Stimulated activated CD4-positive, alpha-beta T cell treated with anti-CD3 and anti-CD28 coated beads, Interleukin-4, amount 100 ng/mL, for 48 hours (primary cell): ENCODE data around the gene SLC24A5.

Experiments
- DNase-seq, 2 donors: peaks; one replicate each; pipeline ENCODE4 v3.0.0-alpha.2; 2020; ENCODE audit warnings: low read depth in 2 of 2

The SLC24A5 gene

DNA sequence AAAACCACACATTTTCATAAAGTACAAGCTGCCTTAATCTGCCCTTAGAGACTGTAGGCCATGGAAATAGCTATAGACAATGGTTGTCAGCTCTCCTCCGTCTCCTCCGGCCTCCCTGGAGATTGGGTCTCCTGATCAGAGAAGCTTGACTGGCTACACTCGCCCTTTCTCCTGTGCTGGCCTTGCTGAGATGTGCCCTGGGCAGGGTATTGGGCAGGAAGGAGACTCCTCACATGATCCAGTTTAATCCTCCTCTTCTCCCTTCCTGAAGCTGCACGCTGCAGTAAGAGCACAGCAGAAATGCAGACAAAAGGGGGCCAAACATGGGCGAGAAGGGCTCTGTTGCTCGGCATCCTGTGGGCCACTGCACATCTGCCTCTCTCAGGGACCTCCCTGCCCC lies at the start of gene SLC24A5:
TSS of gene SLC24A5 (plus strand) at position 246 of the 400 bp plus-strand sequence. CDS start at position 301, 55 bp downstream.
- DNase-seq = no peak

DNA sequence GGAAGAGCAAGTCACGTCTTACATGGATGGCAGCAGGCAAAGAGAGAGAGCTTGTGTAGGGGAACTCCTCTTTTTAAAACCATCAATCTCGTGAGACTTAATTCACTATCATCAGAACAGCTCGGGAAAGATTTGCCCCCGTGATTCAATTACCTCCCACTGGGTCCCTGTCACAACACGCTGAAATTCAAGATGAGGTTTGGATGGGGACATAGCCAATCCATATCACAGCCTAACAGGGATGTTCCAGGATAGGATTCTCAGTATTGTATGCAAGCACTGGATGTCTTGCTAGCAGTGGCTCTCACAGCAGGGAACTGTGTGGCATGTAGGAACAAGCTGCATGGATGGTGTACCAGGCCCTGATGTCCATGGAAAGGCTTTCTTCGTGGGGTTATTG lies 47.8 kb upstream of the SLC24A5 start:
- DNase-seq = no peak

DNA sequence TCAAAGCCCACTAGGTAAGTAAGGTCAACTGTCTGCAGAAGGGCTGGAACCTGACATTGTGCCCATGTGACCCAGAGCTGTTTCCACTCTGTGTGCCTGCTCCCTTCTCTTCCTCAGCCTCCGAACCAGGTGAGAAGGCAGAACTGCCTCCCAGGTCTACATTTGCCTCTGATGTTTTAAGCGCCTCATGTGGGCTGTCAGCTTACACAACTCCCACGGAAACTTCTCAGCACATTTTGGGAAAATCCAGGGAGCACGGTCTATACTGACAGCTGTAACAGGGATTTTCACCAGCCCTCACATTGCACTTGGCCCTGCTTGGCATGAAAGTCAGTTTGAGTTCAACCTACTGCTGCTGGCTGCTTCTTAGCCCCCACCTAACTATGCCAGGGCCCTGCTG lies 46.9 kb upstream of the SLC24A5 start:
- no peak for DNase-seq

DNA sequence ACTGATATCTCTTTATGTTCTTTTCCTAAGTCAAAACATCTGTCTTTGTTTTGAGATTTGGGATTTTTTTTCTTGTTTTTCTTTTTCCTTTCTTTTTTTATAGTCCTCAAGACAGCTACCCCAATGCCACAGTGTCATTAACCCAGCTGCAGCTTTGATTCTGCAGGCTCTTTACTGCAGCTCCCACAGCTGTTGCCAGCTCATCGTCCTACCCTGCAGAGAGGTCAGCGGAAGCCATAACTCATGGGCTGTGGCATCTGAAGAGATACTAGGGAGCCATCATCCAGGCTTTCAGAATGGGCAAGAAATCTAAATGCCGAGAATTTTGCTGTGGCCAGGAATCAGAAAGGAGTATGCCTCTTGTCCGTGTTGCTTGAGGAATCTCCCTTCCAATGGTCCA lies 44.3 kb upstream of the SLC24A5 start:
- DNase-seq = no peak

DNA sequence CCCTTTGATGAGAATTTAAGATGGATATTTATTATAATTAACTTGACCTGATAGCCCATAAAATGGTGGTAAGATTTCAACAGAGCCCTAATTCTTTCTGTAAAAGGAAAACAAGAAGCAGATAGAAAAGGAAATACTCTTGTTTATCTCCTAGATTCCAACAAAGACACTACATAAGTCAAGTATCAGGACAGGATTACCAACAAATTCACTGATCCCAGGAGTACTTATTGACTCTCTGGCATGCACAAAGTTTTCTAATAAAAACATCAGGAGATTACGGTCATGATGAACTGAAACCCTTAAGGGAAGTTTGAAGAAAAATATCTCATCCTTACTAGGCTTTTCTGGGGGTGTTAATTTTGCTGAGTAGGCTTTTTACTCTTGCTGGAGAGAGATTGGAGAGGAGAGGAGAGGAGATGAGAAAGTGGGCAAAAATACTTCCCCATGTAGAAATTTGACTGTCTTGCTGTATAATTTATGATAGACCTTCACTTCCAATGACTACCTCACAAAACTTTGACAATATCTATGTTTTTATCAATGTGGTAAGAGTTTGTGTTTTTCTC lies 43.1 kb upstream of the SLC24A5 start:
- DNase-seq = no peak

DNA sequence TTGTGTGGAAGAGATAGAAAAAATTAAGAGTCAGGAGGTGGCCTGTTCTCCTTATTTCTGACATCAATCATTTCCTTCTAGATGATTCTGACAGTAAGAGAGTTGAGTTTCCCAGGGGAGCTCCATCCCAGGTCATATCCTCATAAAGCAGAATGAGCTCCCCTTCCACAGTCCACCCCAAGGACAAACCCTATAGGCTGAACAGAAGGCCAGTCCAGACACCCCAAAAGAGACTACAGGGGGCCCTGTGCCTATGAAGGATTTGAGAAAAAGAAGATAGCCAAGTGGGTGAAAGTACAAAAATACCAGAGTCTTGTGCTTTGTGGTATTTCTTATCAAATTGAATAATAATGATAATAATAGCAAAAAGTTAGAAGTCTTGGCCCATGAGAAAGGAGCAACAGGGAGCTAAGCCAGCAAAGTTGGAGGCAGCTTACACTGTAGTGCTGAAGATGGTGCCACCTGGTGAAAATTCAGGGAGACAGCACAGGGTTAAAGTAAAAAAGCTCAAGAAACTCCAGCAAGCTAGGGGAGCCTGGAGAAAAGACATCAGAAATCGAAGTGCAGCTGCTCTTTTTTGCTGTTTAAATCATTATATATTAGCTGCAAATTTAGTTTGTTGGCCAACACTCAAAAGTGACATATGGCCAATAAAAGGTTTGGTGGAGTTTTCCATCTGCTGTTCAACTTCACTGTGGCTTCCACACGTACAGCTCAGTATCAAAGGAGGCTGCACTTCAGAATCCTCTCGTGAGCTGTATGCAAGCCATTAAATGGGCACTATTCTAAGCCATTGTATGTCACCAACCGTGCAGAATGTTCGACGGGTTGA lies 35.8 kb upstream of the SLC24A5 start:
- no peak for DNase-seq

DNA sequence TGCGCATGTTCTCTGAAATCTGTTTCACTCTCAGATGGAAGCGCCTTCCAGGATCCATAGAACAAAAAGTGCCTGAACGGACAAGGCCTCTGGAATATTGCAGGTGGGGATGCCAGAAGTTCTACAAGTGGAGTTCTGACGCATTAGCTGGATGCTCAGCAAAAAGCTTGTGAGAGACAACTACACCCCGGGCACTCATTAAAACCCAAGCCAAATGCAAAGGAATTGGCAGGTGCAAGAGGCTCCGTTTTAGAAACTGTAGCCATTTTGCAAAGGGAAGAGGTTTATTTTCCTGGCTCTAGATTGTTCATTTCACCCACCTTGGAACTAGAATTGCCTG lies 35.2 kb upstream of the SLC24A5 start:
- DNase-seq = no peak

DNA sequence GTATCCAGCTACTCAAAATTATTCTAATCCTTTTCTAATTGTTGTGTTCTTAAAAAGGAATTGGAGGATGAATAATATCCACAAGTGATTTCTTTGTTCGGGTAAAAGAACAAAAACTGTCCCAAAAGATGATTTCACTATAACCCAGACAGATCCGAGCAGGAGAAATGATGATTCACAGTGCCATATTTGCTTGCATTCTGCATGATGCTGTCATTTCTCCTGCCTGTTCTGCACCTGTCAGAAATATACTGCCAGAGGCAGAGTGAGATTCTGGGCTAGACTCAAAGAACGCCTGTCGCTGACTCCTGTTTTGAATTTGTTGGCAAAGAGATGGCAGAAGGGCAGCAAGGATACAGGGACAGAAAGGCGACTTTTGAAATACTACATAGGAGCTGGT lies 34.7 kb upstream of the SLC24A5 start:
- no peak for DNase-seq

DNA sequence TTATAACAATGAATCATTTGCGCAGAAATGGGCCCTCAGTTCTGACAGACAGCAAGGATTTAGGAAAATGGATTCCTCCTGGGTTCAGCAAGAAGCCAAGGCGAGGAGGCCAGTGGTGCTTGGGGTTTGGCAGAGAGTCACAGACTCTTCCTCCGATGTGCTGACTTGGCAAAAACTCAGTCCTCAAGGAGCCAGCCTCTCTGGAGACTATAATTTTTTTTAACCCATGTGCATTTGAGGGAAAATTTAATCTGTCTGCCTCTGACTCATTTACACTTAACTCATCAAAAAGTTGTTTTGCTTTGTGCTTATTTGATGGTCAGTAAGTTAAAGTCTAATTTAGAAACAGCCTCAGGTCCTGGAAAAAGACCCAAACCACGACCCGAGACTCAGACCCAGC lies 34.2 kb upstream of the SLC24A5 start:
- DNase-seq = no peak

DNA sequence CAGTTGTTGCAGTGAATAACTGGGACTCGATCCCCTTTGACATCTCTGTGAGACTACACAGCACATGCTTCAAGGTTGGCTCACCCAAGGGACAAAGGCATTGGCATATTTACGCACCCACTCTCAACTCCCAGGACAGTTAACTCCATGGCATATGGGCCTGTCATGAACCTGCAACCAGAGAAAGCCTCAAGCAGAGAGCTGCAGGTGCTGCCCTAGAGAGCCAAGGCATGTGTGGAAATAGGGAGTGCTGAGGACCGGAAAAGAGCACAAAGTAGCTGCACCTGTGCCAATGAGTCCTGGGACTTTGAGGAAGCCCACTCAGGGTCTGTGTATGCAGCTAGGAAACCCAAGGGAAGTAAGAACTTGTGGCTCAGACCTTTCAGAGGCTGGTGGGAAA lies 32.9 kb upstream of the SLC24A5 start:
- no peak for DNase-seq

DNA sequence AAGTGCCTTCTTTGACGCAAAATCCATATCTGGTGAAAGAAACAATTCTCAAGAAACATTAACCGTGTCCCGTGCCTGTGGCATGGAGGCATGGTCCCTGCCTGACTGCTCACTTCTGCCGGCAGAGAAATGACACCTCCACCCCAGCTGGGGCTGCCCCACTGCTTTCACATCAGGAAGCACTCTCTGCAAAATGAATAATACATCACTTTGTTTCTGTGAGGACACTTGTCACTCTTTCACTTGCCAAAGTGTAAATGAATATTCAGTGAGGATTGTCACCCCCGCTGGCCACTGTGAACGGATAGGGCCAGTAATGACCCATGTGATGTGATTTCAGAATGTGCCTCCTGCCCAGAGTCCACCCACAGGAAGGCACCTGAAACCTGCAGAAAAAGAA lies 31.1 kb upstream of the SLC24A5 start:
- no peak for DNase-seq

DNA sequence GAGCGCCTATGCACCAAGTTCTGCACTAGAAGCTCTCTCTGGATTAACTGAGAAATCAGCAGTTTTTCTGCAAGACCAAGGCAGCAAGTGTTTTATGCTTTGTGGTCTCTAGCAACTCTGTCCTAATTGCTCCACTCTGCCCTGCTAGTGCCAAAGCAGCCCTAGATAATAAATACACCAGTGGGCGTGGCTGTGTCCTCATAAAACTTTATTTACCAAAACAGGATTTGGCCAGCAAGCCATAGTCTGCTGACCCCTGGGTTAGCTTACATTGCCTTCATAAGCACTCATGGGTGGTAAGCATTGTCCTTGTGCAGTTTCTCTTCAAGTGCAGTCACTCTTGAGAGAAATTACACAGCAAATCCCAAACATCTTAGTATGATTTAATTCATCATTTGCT lies 30.7 kb upstream of the SLC24A5 start:
- DNase-seq = no peak

DNA sequence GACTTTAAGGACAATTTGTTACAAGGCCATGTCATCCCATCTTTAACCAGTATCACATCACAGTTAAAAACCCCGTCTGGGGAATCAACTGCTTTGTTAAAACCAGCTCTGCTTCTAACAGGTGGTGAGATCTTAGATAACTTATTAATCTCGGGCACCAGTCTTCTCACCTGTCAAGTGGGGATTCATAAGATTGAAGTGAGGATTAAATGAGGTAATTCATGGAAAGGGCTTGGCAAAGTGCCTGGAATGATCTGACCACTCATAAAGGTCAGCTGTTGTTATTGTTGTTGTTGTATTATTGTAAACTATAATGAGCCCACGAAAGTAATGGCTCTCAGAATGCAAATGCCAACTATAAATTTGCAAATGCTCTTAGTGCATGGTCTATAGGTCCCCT lies 30.1 kb upstream of the SLC24A5 start:
- no peak for DNase-seq

DNA sequence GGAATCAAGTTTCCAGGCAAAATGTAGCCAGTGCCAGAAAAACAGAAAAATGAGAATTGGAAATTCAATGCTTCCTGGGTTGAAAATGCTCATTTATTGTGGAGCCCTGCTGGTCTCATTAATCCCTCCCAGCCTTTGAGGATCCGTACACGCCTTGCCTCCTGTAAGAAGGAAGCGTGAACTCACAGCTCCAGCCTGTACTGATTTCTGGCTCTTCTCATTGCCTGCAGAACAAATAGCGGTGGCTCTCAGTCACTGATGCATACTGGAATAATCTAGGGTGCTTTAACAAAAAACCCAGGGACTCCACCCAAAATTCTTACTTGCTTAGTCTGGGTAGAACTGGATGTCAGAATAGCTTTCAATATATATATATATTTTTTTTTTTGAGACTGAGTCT lies 29.3 kb upstream of the SLC24A5 start:
- DNase-seq = no peak

DNA sequence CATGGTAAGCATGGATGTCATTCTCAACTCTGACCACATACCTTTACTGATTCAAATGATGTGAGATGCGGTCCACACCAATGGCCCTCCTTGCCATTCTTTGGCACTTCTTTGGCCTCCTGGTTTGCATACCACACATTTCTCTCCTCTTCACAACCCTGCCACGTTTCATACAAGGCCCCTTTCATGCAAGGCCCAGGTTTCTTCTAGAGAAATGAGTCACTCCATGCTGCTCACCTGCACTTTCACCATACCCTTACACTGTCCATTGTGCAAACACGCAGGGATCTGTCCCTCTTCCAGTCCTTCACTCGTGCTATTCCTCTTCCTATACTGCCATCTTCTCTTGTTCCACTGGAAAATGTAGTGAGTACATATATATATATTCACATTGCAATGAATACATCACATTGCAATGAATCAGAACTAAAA lies 24.4 kb upstream of the SLC24A5 start:
- DNase-seq = no peak

DNA sequence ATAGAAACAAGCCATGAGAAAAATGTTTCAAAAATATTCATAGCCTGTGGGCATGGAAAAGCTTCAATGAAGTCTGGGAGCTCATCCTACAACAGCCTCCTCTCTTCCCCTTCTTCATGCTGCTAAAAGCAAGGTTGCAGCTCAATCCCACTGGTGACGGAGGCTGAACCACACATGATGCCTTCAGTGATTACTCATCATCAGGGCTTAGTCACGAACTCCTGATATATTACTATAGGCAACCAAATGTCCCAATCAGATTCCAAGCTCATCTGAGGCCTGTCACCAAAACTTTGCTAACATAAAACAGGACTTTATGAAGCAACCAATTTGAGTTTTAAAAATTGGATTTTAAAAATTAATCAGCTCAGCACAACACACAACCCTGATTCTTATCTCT lies 24.0 kb upstream of the SLC24A5 start:
- DNase-seq = no peak

DNA sequence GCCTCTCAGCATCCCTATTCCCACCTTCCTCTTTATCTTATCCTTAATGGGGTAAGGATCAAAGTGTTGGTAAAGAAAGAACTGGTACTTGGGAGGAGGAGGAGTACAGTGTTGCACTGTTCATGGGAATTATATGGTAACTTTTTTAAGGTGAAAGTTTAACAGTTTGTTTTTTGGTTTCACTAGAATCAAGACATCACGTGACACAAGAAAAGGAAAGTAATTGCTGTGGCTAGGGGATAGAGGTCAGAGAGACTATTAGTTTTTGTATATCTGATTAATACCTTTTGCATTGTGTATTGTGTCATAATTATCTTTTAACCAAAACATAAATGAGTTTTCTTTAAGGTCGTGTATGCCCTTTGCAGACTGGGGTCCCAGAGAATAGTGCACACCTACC lies 23.5 kb upstream of the SLC24A5 start:
- DNase-seq = no peak

DNA sequence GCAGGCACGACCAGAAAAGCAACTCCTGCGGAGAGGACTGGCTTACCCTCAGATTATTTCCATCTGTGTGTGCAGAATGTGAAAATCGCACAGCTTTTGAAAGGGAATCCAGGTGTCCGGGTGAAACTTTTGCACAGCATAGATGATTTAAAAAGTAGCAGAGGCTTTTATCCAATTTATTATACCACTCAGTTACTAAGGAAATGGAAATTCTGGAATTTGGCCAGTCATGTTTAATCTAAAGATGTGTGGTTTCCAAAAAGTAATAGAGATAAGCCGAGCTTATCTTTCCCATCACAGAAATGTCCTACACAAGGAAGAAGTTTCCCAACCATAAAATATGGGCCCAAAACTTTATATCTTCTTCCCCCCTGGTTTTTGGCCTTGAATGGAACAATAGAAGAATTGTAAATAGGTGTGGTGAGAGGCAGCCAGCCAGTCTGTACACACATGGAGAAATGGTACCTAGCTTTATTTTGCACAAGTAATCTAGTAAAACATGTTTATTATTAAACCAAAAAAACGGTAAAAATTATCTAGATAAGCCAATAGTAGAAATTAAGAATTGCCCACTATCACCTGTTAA lies 19.3 kb upstream of the SLC24A5 start:
- DNase-seq = no peak

DNA sequence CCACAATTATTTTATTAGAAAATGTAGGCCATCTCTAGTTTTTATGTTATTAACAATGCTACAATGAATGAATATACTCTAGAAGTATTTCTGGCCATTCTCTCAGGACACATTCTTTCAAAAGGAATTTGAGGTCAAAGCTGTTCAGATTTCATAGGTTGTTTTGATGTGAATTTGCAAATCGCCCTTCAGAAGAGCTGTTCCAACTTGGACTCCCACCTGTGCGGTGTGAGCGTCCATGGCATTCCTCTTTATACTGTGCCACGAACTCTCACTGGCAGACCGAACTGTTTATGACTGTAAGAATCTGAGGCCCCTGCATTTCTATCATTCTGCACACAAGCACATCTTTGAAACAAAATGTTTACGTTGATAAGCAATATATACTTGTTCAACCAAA lies 18.6 kb upstream of the SLC24A5 start:
- no peak for DNase-seq

DNA sequence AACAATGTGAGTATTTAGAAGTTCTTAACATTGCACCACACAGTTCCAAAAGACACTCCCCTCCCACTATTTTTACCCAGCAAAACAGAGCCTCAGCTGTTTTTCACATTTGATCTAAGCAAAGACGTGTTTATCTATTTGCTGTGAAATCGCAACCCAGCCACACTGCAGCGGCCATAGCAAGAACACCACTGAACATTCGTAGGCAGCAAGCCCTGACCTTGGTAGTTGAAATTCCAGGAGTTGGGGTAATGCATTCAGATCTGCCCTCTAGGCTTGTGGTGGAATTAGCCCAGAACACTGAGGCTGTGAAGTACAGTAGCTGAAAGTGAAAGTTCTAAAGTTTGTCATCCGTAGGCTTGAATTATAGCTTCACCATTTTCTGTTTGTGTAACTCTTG lies 17.1 kb upstream of the SLC24A5 start:
- DNase-seq = no peak

DNA sequence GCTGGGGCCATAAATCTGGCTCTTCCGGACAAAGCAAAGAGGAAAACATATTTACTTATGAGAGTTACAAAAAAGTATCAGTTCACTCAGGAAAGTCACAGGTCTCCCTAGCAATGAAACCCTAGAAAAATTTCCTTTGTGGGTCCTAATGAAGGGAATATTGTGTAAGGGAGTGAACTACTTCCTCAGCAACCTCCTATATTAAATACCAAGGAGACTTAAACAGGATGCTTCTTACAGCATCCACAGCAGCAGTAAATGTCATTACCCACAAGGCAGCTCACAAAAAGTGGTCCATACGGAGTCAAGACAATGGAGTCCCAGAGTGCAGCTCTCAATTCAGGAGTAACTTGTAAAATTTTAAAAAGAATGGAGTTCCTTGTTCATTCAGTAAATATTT lies 14.9 kb upstream of the SLC24A5 start:
- DNase-seq = no peak

DNA sequence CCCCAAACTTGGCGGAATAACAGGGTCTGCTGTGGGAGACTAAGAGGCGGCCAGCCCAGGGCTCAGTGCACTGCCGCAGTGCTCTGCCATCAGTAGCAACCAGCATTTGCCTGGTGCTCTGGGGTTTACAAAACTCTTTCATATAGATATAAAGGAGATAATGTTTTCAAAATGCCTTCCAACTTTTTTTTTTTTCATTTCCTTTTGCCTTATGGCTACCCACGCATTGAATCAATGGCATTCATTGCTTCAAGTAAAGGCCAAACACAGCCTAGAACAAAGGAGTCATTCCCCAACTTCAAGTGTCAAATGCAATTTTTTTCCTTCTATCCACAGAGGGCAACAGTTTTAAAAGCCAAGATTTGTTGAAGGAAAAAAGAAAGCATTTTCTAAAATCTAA lies 11.6 kb upstream of the SLC24A5 start:
- DNase-seq = no peak

DNA sequence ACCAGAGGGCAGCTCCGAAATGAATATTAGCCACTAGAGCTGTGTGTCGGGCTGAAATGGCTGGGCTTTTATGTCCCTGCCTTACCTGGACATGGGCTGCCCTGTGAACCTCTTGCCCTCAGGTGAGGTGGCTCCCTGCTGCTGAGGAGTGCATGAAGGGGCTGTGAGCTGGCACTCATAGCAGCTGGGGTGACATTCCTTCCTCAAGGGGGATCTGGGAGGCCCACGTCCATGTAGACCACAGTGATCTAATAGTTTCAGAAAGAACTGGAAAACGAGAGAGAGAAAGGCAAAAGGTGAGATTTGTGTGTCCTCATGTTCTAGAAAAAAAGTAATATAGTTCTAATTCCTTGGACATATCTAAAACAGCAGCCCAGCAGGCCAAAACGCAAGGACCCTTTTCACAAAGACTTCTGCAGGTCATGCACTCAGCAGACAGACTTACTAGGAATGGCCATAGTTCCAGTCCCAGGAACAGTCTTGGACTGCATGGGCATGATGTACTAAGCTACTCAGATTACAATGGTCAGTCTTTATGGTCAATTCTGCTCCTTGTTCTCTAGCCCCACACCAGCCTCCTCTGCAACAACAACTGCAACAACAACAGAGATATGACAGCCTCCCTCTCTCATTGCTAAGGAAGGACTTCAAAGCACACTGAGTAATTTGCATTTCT lies 10.8 kb upstream of the SLC24A5 start:
- no peak for DNase-seq
